Peyer's patch (tissue), 4 donors: ENCODE results near the gene NHLRC2.

Experiments used
- POLR2A ChIP-seq, 2 donors: fragments of 450-650 bp; IDR thresholded peaks; one replicate each; pipeline ENCODE4 v1.5.1; 2017; ENCODE audit warnings: antibody characterized with exemption in 2 of 2, mild to moderate bottlenecking in 2 of 2, moderate library complexity in 2 of 2
- TF ChIP-seq, protein P1 (sequence below), 6 experiments: fragments of 450-650 bp in 4 of 6; fragments of 200-600 bp in 2 of 6; sonication (generic) in 1 of 6; IDR thresholded peaks; one replicate each; pipeline ENCODE4 v1.5.1; 2017 to 2019; ENCODE audit warnings: antibody characterized with exemption in 6 of 6, mild to moderate bottlenecking in 3 of 6, moderate library complexity in 1 of 6

GRCh38 chr10:113961182-113962031 is 106.9 kb downstream of the NHLRC2 start:
- no peak for TF ChIP-seq POLR2A (IDR thresholded peaks at IDR 0.05)
- TF ChIP-seq, protein P1, sequence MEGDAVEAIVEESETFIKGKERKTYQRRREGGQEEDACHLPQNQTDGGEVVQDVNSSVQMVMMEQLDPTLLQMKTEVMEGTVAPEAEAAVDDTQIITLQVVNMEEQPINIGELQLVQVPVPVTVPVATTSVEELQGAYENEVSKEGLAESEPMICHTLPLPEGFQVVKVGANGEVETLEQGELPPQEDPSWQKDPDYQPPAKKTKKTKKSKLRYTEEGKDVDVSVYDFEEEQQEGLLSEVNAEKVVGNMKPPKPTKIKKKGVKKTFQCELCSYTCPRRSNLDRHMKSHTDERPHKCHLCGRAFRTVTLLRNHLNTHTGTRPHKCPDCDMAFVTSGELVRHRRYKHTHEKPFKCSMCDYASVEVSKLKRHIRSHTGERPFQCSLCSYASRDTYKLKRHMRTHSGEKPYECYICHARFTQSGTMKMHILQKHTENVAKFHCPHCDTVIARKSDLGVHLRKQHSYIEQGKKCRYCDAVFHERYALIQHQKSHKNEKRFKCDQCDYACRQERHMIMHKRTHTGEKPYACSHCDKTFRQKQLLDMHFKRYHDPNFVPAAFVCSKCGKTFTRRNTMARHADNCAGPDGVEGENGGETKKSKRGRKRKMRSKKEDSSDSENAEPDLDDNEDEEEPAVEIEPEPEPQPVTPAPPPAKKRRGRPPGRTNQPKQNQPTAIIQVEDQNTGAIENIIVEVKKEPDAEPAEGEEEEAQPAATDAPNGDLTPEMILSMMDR (IDR thresholded peaks at IDR 0.05) = no peak
